HCT116 (cell line): Measurements from ENCODE around the gene EEF2KMT.

ENCODE experiments used
- ATF3 ChIP-seq: IDR thresholded peaks from 2 replicates; pipeline ENCODE4 v1.6.1; 2012
- CTCF ChIP-seq, 3 experiments: fragments of 200-600 bp in 1 of 3; sonication (generic) in 1 of 3; IDR thresholded peaks in 2 of 3; conservative IDR thresholded peaks in 1 of 3; 2 replicates each; pipeline ENCODE4 v1.5.1; 2012 to 2017; ENCODE audit warnings: low read depth in 2 of 3, low read length in 2 of 3, antibody characterized with exemption in 1 of 3, borderline replicate concordance in 1 of 3, control low read depth in 1 of 3, mild to moderate bottlenecking in 1 of 3, mixed read lengths in 1 of 3, mixed run types in 1 of 3, moderate library complexity in 1 of 3; ENCODE audit not compliant: insufficient read depth in 1 of 3
- EGR1 ChIP-seq: IDR thresholded peaks from 2 replicates; pipeline ENCODE4 v1.6.1; 2012; ENCODE audit warnings: low read depth
- EZH2 ChIP-seq: fragments of 200-600 bp; sonication (generic); IDR thresholded peaks from 2 replicates; pipeline ENCODE4 v1.6.1; 2017; ENCODE audit warnings: antibody characterized with exemption, mixed run types
- POLR2A ChIP-seq: IDR thresholded peaks from 2 replicates; pipeline ENCODE4 v1.7.0; 2011; ENCODE audit warnings: borderline replicate concordance; ENCODE audit not compliant: insufficient read depth, insufficient read length; ENCODE audit errors: extremely low read depth
- POLR2AphosphoS5 ChIP-seq: IDR thresholded peaks from 2 replicates; pipeline ENCODE4 v1.6.1; 2011; ENCODE audit warnings: mild to moderate bottlenecking, low read depth, low read length, moderate library complexity
- RAD21 ChIP-seq: IDR thresholded peaks from 2 replicates; pipeline ENCODE4 v1.6.1; 2012; ENCODE audit warnings: low read depth, mild to moderate bottlenecking
- REST ChIP-seq: IDR thresholded peaks from 2 replicates; pipeline ENCODE4 v1.6.1; 2012; ENCODE audit warnings: low read depth
- TCF7L2 ChIP-seq: IDR thresholded peaks from 2 replicates; pipeline ENCODE4 v1.7.0; 2011; ENCODE audit warnings: borderline replicate concordance, inconsistent platforms; ENCODE audit not compliant: insufficient read depth, insufficient read length; ENCODE audit errors: extremely low read depth
- ZFX ChIP-seq: fragments of 450-650 bp; IDR thresholded peaks from 2 replicates; pipeline ENCODE4 v1.6.1; 2017

DNA sequence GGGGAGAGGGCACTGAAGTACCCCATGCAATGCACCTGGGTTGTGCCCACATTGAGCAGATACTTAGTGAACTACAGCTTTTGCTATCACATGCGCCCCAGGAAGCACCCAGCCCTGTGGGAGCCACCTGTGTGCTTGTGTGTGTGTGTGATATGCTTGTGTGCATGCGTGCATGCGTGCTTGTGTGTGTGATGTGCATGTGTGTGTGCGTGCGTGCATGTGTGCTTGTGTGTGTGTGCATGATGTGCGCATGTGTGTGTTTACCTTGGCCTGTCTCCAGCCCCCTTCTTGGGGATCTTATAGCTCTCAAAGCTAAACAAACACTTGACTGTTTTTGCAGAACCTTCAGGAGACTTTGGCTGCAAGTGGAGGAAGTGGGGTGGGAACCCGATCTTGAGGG is 32.7 kb downstream of the EEF2KMT start:
- no peak for TF ChIP-seq ZFX
- no peak for TF ChIP-seq EGR1
- no peak for TF ChIP-seq POLR2A
- TF ChIP-seq EZH2, result no peak
- no peak for TF ChIP-seq CTCF (IDR thresholded peaks at IDR 0.05 in 2 of 3, conservative IDR thresholded peaks at IDR 0.05 in 1 of 3; ENCODE audit: borderline replicate concordance in 1 of 3, insufficient read depth in 1 of 3, low read depth in 2 of 3, low read length in 2 of 3)
- TF ChIP-seq RAD21, result no peak
- TF ChIP-seq TCF7L2, result no peak
- no peak for TF ChIP-seq REST
- no peak for TF ChIP-seq POLR2AphosphoS5
- no peak for TF ChIP-seq ATF3
